A549 (cell line): Measurements from ENCODE around the gene TMEM167A. TPM values are rescaled to one million over a fixed set of nuclear protein-coding genes. Genes with fewer than 3 reads are reported as not detected.

Experiments used
- ATAC-seq, 2 experiments: fragments of 200-7000 bp in 1 of 2; fragments of >200 bp in 1 of 2; cut with Nextera tagmentation in 1 of 2; cut with Tn5 transposase in 1 of 2; 3 replicates each; pipeline versions ENCODE4 v1.8.0 to v1.9.1; 2018 to 2020; ENCODE audit warnings: mild to moderate bottlenecking in 1 of 2, moderate library complexity in 1 of 2
- CTCF ChIA-PET: fragments of 300-600 bp; sonication (Branson Sonifier 250); formaldehyde crosslinking; extraction: SDS; loops from one replicate; lab custom pipeline; 2021; ENCODE audit warnings: antibody characterized with exemption, inconsistent platforms; lab: Yijun Ruan, JAX
- POLR2A ChIA-PET: fragments of 350-600 bp; formaldehyde crosslinking; extraction: SDS; loops from one replicate; lab custom pipeline; 2021; ENCODE audit warnings: antibody characterized with exemption, inconsistent platforms; lab: Yijun Ruan, JAX
- DNase-seq, 2 experiments: peaks; one replicate each; pipeline versions ENCODE4 v3.0.0 to v3.0.0-alpha.2; 2011 to 2016; ENCODE audit warnings: low read depth in 1 of 2, low spot score in 1 of 2
- FAIRE-seq: peaks from 2 replicates; lab custom pipeline; 2011; peaks lifted over from hg19 to GRCh38; lab: Jason Lieb, UNC
- H3K27ac ChIP-seq, 2 experiments: fragments of >200 bp; sonication (Bioruptor Twin); formaldehyde crosslinking; 3 replicates each; pipeline ENCODE4 v1.5.1; 2016 to 2017
- H3K4me1 ChIP-seq: fragments of >200 bp; sonication (Bioruptor Twin); formaldehyde crosslinking; 3 replicates; pipeline ENCODE4 v1.6.1; 2016
- H3K4me2 ChIP-seq: fragments of >200 bp; sonication (Bioruptor Twin); formaldehyde crosslinking; 3 replicates; pipeline ENCODE4 v1.6.1; 2016
- H3K4me3 ChIP-seq: fragments of >200 bp; sonication (Bioruptor Twin); formaldehyde crosslinking; 3 replicates; pipeline ENCODE4 v1.5.1; 2016
- H3K9me3 ChIP-seq: fragments of >200 bp; sonication (Bioruptor Twin); formaldehyde crosslinking; 3 replicates; pipeline ENCODE4 v1.6.1; 2016
- ATOH8 ChIP-seq: fragments of 250-450 bp; sonication (Bioruptor Pico); IDR thresholded peaks from 2 replicates; pipeline ENCODE4 v1.5.0; 2020; ENCODE audit warnings: low read depth, mild to moderate bottlenecking, moderate library complexity
- BHLHE40 ChIP-seq: IDR thresholded peaks from 2 replicates; pipeline ENCODE4 v1.6.1; 2012; ENCODE audit warnings: low read depth, low read length, inconsistent platforms
- CBX8 ChIP-seq: fragments of 200-600 bp; sonication (generic); IDR thresholded peaks from 2 replicates; pipeline ENCODE4 v1.6.1; 2016
- EHF ChIP-seq: fragments of 250-450 bp; sonication (Bioruptor Pico); IDR thresholded peaks from 2 replicates; pipeline ENCODE4 v1.5.0; 2020; ENCODE audit warnings: mild to moderate bottlenecking
- EP300 ChIP-seq, 2 experiments: fragments of >200 bp; sonication (Bioruptor Twin); formaldehyde crosslinking; IDR thresholded peaks; 2 replicates in 1 of 2; 3 replicates in 1 of 2; pipeline ENCODE4 v1.6.1; 2016 to 2017
- FOSL2 ChIP-seq, 2 experiments: fragments of 450-650 bp in 1 of 2; fragments of >200 bp in 1 of 2; sonication (Bioruptor Twin) in 1 of 2; formaldehyde crosslinking; IDR thresholded peaks; 2 replicates each; pipeline versions ENCODE4 v1.5.0 to v1.6.1; 2016 to 2020; ENCODE audit warnings: mild to moderate bottlenecking in 1 of 2, moderate library complexity in 1 of 2
- GATA3 ChIP-seq: IDR thresholded peaks from 2 replicates; pipeline ENCODE4 v1.6.1; 2012; ENCODE audit warnings: borderline replicate concordance
- HDAC2 ChIP-seq: fragments of 200-600 bp; sonication (generic); IDR thresholded peaks from 2 replicates; pipeline ENCODE4 v1.6.1; 2016
- HES2 ChIP-seq: fragments of >200 bp; sonication (Bioruptor Twin); formaldehyde crosslinking; IDR thresholded peaks from 2 replicates; pipeline ENCODE4 v1.6.1; 2016
- HEYL ChIP-seq: fragments of 250-450 bp; sonication (Bioruptor Pico); IDR thresholded peaks from 2 replicates; pipeline ENCODE4 v1.8.0; 2021; ENCODE audit warnings: mild to moderate bottlenecking, moderate library complexity
- HOXA7 ChIP-seq: fragments of 250-450 bp; sonication (Bioruptor Pico); IDR thresholded peaks from 2 replicates; pipeline ENCODE4 v1.5.0; 2020; ENCODE audit warnings: mild to moderate bottlenecking, moderate library complexity
- KDM1A ChIP-seq: fragments of 200-600 bp; sonication (generic); IDR thresholded peaks from 2 replicates; pipeline ENCODE4 v1.6.1; 2016; ENCODE audit warnings: low read depth, mild to moderate bottlenecking
- KDM5A ChIP-seq: fragments of 200-600 bp; sonication (generic); IDR thresholded peaks from 2 replicates; pipeline ENCODE4 v1.6.1; 2016; ENCODE audit warnings: antibody characterized with exemption, mild to moderate bottlenecking
- MAZ ChIP-seq: fragments of 150-350 bp; IDR thresholded peaks from 2 replicates; pipeline ENCODE4 v1.6.1; 2014; ENCODE audit warnings: antibody characterized with exemption, low read depth, low read length, borderline replicate concordance
- NR3C1 ChIP-seq: fragments of >200 bp; sonication (Bioruptor Twin); formaldehyde crosslinking; IDR thresholded peaks from 3 replicates; pipeline ENCODE4 v1.6.1; 2017
- PBX3 ChIP-seq: IDR thresholded peaks from 2 replicates; pipeline ENCODE4 v1.6.1; 2012
- PHF8 ChIP-seq: fragments of 200-600 bp; sonication (generic); IDR thresholded peaks from 2 replicates; pipeline ENCODE4 v1.6.1; 2016; ENCODE audit warnings: low read depth, mild to moderate bottlenecking, antibody characterized with exemption, moderate library complexity, borderline replicate concordance
- RARB ChIP-seq: fragments of 250-450 bp; sonication (Bioruptor Pico); IDR thresholded peaks from 2 replicates; pipeline ENCODE4 v1.8.0; 2021; ENCODE audit warnings: mild to moderate bottlenecking, moderate library complexity
- RFX5 ChIP-seq: fragments of 450-650 bp; IDR thresholded peaks from 2 replicates; pipeline ENCODE4 v1.7.1; 2014; ENCODE audit warnings: antibody characterized with exemption, mild to moderate bottlenecking, moderate library complexity
- SMC3 ChIP-seq: fragments of >200 bp; sonication (Bioruptor Twin); formaldehyde crosslinking; IDR thresholded peaks from 3 replicates; pipeline ENCODE4 v1.6.1; 2018; ENCODE audit warnings: inconsistent platforms
- ZC3H11A ChIP-seq: fragments of 450-650 bp; IDR thresholded peaks from 2 replicates; pipeline ENCODE4 v1.6.1; 2014; ENCODE audit warnings: antibody characterized with exemption, mild to moderate bottlenecking
- ZFP36 ChIP-seq: fragments of 450-650 bp; IDR thresholded peaks from 2 replicates; pipeline ENCODE4 v1.6.1; 2014; ENCODE audit warnings: borderline replicate concordance; ENCODE audit not compliant: partially characterized antibody
- ZNF302 ChIP-seq: fragments of 250-450 bp; sonication (Bioruptor Pico); IDR thresholded peaks from 2 replicates; pipeline ENCODE4 v1.9.0; 2021; ENCODE audit warnings: inconsistent platforms, mild to moderate bottlenecking, moderate library complexity
- ZSCAN20 ChIP-seq: fragments of 250-450 bp; sonication (Bioruptor Pico); IDR thresholded peaks from 2 replicates; pipeline ENCODE4 v1.8.0; 2022; ENCODE audit warnings: mild to moderate bottlenecking, moderate library complexity
- WGBS: methylation state at CpG from one replicate; pipeline ENCODE4 v1.1.6; 2017; ENCODE audit errors: missing lambda C conversion rate; 5-methylcytosine and 5-hydroxymethylcytosine counted together
- polyA plus RNA-seq, 4 experiments: library from polyadenylated mRNA; depleted of rRNA in 3 of 4; stranded (reverse); fragments of >200 nt; fragmentation: RNase III in 1 of 4; extraction: RNeasy Plus Mini Kit Qiagen cat#74134 plus additional on column Dnase treatment in 1 of 4; gene quantifications; 2 replicates in 3 of 4; 3 replicates in 1 of 4; pipeline ENCODE4 v1.2.3, GENCODE V29; 2011 to 2017
- TF ChIP-seq, protein P1 (sequence below): fragments of >200 bp; sonication (Bioruptor Twin); formaldehyde crosslinking; IDR thresholded peaks from 3 replicates; pipeline ENCODE4 v1.5.1; 2016

The TMEM167A gene
- polyA plus RNA-seq, 2 of the 4 experiments (the other 2 are of a cell fraction), result 56.2 to 136 TPM

DNA sequence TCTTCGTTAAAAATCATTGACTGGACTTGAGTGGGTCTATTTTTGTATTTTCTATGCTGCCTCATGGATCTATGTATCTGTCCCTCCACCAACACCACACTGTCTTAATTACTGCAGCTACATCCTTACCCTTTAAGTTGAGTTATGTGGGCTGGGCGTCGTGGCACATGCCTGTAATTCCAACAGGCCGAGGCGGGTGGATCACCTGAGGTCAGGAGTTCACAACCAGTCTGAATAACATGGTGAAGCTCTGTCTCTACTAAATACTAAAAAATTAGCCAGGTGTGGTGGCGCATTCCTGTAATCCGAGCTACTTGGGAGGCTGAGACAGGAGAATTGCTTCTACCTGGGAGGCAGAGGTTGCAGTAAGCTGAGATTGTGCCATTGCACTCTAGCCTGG lies 48.4 kb upstream of the TMEM167A start:
- Histone ChIP-seq H3K9me3 (no peaks in the 10 kb centered on the region), H3K27ac (no peak overlapping the region), H3K4me3 (no peak overlapping the region), H3K4me1 (peaks cover 5% of the 10 kb centered on the region; the same call in 1 of the 3 replicates), H3K4me2 (no peak overlapping the region)
- TF ChIP-seq HOXA7 (CRISPR knock-in tag), result no peak
- no peak for TF ChIP-seq RFX5
- no peak for TF ChIP-seq GATA3
- no peak for TF ChIP-seq HEYL (CRISPR knock-in tag)
- TF ChIP-seq PHF8, result no peak
- no peak for TF ChIP-seq KDM1A
- TF ChIP-seq, protein P1, sequence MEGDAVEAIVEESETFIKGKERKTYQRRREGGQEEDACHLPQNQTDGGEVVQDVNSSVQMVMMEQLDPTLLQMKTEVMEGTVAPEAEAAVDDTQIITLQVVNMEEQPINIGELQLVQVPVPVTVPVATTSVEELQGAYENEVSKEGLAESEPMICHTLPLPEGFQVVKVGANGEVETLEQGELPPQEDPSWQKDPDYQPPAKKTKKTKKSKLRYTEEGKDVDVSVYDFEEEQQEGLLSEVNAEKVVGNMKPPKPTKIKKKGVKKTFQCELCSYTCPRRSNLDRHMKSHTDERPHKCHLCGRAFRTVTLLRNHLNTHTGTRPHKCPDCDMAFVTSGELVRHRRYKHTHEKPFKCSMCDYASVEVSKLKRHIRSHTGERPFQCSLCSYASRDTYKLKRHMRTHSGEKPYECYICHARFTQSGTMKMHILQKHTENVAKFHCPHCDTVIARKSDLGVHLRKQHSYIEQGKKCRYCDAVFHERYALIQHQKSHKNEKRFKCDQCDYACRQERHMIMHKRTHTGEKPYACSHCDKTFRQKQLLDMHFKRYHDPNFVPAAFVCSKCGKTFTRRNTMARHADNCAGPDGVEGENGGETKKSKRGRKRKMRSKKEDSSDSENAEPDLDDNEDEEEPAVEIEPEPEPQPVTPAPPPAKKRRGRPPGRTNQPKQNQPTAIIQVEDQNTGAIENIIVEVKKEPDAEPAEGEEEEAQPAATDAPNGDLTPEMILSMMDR, result no peak
- no peak for TF ChIP-seq ZNF302 (CRISPR knock-in tag)
- no peak for TF ChIP-seq HES2
- TF ChIP-seq HDAC2, result no peak
- no peak for TF ChIP-seq ZFP36
- no peak for TF ChIP-seq KDM5A
- TF ChIP-seq BHLHE40, result no peak
- no peak for FAIRE-seq
- ChIA-PET CTCF (no interaction called here), POLR2A (no interaction called here)
- ATAC-seq, result no peak
- 84% methylated on average over 7 of the region's 7 CpGs for WGBS
- peak in 1 of 2 experiments; percentile 7 for DNase-seq

DNA sequence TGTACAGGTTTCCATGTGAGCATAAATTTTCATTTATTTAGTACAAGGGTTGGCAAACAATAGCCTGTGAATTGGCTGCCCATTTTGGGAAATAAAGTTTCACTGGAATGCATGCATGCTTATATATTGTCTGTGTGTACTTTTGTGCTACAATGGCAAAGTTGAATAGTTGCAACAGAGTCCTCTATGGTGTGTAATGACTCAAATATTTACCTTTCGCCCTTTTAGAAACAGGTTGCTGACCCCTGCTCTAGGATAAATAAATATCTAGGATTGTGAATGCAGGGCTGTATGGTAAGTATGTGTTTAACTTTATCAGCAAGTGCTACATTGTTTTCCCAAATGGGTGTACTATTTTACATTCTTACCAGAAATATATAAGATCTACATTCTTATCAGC lies 47.4 kb upstream of the TMEM167A start:
- ATAC-seq (no peak), DNase-seq (no peak), FAIRE-seq (no peak)
- H3K4me1 ChIP-seq, result peaks cover 5% of the 10 kb centered on the region; the same call in 1 of the 3 replicates
- no peak overlapping the region for H3K27ac ChIP-seq
- CTCF ChIA-PET, result no interaction called here
- TF ChIP-seq RARB (CRISPR knock-in tag), result no peak
- no peak for TF ChIP-seq EHF (CRISPR knock-in tag)
- no peak for TF ChIP-seq HES2
- TF ChIP-seq ZSCAN20 (CRISPR knock-in tag), result no peak
- no peak for TF ChIP-seq MAZ
- TF ChIP-seq EP300 (IDR thresholded peaks at IDR 0.05), result no peak
- TF ChIP-seq ZC3H11A, result no peak
- no peak for TF ChIP-seq PHF8
- no peak for TF ChIP-seq CBX8
- TF ChIP-seq SMC3, result no peak
- TF ChIP-seq HEYL (CRISPR knock-in tag), result no peak
- TF ChIP-seq FOSL2 (IDR thresholded peaks at IDR 0.05), result no peak
- TF ChIP-seq FOSL2 (CRISPR knock-in tag; IDR thresholded peaks at IDR 0.05), result no peak
- TF ChIP-seq RFX5, result no peak
- TF ChIP-seq ATOH8 (CRISPR knock-in tag), result no peak
- no peak for TF ChIP-seq NR3C1
- TF ChIP-seq HOXA7 (CRISPR knock-in tag), result no peak
- TF ChIP-seq PBX3, result no peak
- H3K4me2 ChIP-seq, result no peak overlapping the region
- no peaks in the 10 kb centered on the region for H3K9me3 ChIP-seq
- H3K4me3 ChIP-seq, result no peak overlapping the region
- WGBS, result 61% methylated on average over 1 of the region's 1 CpG
- POLR2A ChIA-PET, result no interaction called here
